Trophoblast cell (in vitro differentiated cells and primary cell): ENCODE data around the gene RHOG.
A peak's percentile ranks its signal among the peaks of the same experiment; 100 is the strongest.

Experiments
- DNase-seq, 2 donors: peaks; one replicate each; pipeline ENCODE4 v3.0.0-alpha.2; 2016
- H2AFZ ChIP-seq: 2 replicates; pipeline ENCODE4 v1.6.1; 2013; ENCODE audit warnings: low read length, moderate library complexity, mild to moderate bottlenecking; ENCODE audit not compliant: insufficient read depth, poor library complexity
- H2AK5ac ChIP-seq: 2 replicates; pipeline ENCODE4 v1.6.1; 2013; ENCODE audit warnings: mild to moderate bottlenecking, low read length
- H2BK120ac ChIP-seq: 2 replicates; pipeline ENCODE4 v1.6.1; 2013; ENCODE audit warnings: low read length, mild to moderate bottlenecking, moderate library complexity; ENCODE audit not compliant: insufficient read depth, poor library complexity
- H2BK12ac ChIP-seq: 2 replicates; pipeline ENCODE4 v1.6.1; 2013; ENCODE audit warnings: mild to moderate bottlenecking, low read length, moderate library complexity
- H2BK5ac ChIP-seq: 2 replicates; pipeline ENCODE4 v1.6.1; 2013; ENCODE audit warnings: low read length, low read depth, moderate library complexity, mild to moderate bottlenecking; ENCODE audit not compliant: poor library complexity
- H3K14ac ChIP-seq: 2 replicates; pipeline ENCODE4 v1.6.1; 2013; ENCODE audit warnings: mild to moderate bottlenecking, low read length
- H3K18ac ChIP-seq: 2 replicates; pipeline ENCODE4 v1.6.1; 2013; ENCODE audit warnings: mild to moderate bottlenecking, low read length
- H3K23ac ChIP-seq: 2 replicates; pipeline ENCODE4 v1.6.1; 2013; ENCODE audit warnings: low read length
- H3K27ac ChIP-seq: 2 replicates; pipeline ENCODE4 v1.5.1; 2013; ENCODE audit warnings: low read depth, mild to moderate bottlenecking, inconsistent platforms, low read length, moderate library complexity
- H3K27me3 ChIP-seq: 2 replicates; pipeline ENCODE4 v1.6.1; 2013; ENCODE audit warnings: inconsistent platforms, mild to moderate bottlenecking, low read length, moderate library complexity; ENCODE audit not compliant: insufficient read depth
- H3K36me3 ChIP-seq, 2 experiments: 1 replicate in 1 of 2; 2 replicates in 1 of 2; pipeline ENCODE4 v1.6.1; 2013; ENCODE audit warnings: low read length in 2 of 2, mild to moderate bottlenecking in 2 of 2, moderate library complexity in 1 of 2; ENCODE audit not compliant: insufficient read depth in 2 of 2, control insufficient read depth in 1 of 2
- H3K4ac ChIP-seq: 2 replicates; pipeline ENCODE4 v1.6.1; 2013; ENCODE audit warnings: low read depth, mild to moderate bottlenecking, low read length, moderate library complexity
- H3K4me1 ChIP-seq, 2 experiments: 1 replicate in 1 of 2; 2 replicates in 1 of 2; pipeline ENCODE4 v1.6.1; 2013; ENCODE audit warnings: low read length in 2 of 2, mild to moderate bottlenecking in 2 of 2, moderate library complexity in 1 of 2; ENCODE audit not compliant: insufficient read depth in 2 of 2, control insufficient read depth in 1 of 2
- H3K4me2 ChIP-seq: 2 replicates; pipeline ENCODE4 v1.6.1; 2013; ENCODE audit warnings: inconsistent platforms, mild to moderate bottlenecking, low read length, moderate library complexity
- H3K4me3 ChIP-seq: 2 replicates; pipeline ENCODE4 v1.5.1; 2013; ENCODE audit warnings: mild to moderate bottlenecking, low read depth, low read length, inconsistent platforms
- H3K79me1 ChIP-seq: one replicate; pipeline ENCODE4 v1.6.1; 2013; ENCODE audit warnings: low read length
- H3K79me2 ChIP-seq: 2 replicates; pipeline ENCODE4 v1.6.1; 2013; ENCODE audit warnings: low read length, mild to moderate bottlenecking; ENCODE audit not compliant: control insufficient read depth, insufficient read depth, poor library complexity
- H3K9ac ChIP-seq: 2 replicates; pipeline ENCODE4 v1.6.1; 2013; ENCODE audit warnings: mild to moderate bottlenecking, low read length
- H3K9me3 ChIP-seq: 2 replicates; pipeline ENCODE4 v1.6.1; 2013; ENCODE audit warnings: low read depth, mild to moderate bottlenecking, control low read depth, inconsistent platforms, low read length; ENCODE audit not compliant: insufficient read depth
- H4K12ac ChIP-seq: 2 replicates; pipeline ENCODE4 v1.6.1; 2013; ENCODE audit warnings: low read depth, mild to moderate bottlenecking, low read length, moderate library complexity
- H4K8ac ChIP-seq: 2 replicates; pipeline ENCODE4 v1.6.1; 2013; ENCODE audit warnings: low read depth, mild to moderate bottlenecking, low read length, moderate library complexity
- H4K91ac ChIP-seq: one replicate; pipeline ENCODE4 v1.6.1; 2013; ENCODE audit warnings: low read depth, mild to moderate bottlenecking, low read length, moderate library complexity
- WGBS: extraction: QIAGEN DNeasy Blood & Tissue Kit; methylation state at CpG from one replicate; pipeline ENCODE4 v1.1.7; 2013; ENCODE audit warnings: missing lambda C conversion rate; ENCODE audit not compliant: insufficient read length, insufficient coverage; ENCODE audit errors: extremely low coverage; 5-methylcytosine and 5-hydroxymethylcytosine counted together

RHOG gene

DNA sequence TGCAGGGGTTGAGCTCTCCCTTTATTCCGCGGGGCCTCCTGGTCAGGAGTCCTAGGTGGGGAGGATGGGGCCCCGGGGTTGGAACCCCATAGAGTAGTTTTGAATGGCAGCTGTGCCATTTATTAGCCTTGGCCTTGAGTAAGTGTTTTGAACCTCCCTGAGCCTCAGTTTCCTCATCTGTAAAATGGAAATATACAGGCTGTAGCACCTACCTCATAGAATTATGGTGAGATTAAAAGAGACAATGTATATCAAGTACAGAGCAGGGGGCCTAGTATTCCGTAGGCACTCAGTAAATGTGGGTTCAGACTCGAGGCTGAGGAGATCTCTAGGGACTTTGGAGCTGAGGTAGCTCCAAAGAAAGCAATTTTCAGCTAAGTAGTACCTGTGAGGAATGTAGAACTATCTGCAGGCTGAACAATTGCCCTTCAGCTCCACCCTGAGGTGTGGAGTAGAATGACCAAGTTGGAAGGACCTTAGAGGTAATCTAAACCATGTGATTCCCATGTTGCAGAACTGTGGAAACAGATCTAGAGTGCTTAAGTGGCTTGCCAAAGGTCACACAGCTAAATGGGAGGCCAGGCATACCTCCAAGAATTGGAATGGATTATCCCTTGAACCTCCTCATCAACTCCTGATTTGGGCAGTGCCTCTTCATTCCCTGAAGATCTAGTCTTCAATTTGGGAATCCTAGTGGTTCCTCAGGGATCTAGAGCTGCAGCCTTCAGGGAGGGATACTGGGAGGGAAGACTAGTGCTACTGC is 31.7 kb downstream of the RHOG start:
- peak overlapping the region; percentile 83 for H4K8ac ChIP-seq
- peak overlapping the region; percentile 95 for H3K14ac ChIP-seq
- peaks cover 11 to 18% of the 10 kb centered on the region in 2 experiments for H3K4me1 ChIP-seq
- H2AFZ ChIP-seq = peak overlapping the region; percentile 98
- H3K4me3 ChIP-seq = peak overlapping the region; percentile 93
- H3K23ac ChIP-seq = no peak overlapping the region
- peak; percentile 74 to 91 for DNase-seq
- H3K36me3 ChIP-seq = peaks cover 3 to 5% of the 10 kb centered on the region in 2 experiments
- WGBS = no CpG with 5 or more reads among the region's 5 CpGs
- H2BK120ac ChIP-seq = peak overlapping the region; percentile 92
- H3K79me2 ChIP-seq = peaks cover 4% of the 10 kb centered on the region
- peak overlapping the region; percentile 82 for H4K12ac ChIP-seq
- no peak overlapping the region for H2BK12ac ChIP-seq
- H3K18ac ChIP-seq = peak overlapping the region; percentile 89
- no peaks in the 10 kb centered on the region for H3K9me3 ChIP-seq
- H3K9ac ChIP-seq = peak overlapping the region; percentile 6
- H3K4me2 ChIP-seq = peak overlapping the region; percentile 84
- H4K91ac ChIP-seq = peak overlapping the region; percentile 76
- peak overlapping the region; percentile 70 for H3K4ac ChIP-seq
- no peaks in the 10 kb centered on the region for H3K27me3 ChIP-seq
- peak overlapping the region; percentile 29 for H2BK5ac ChIP-seq
- no peak overlapping the region for H2AK5ac ChIP-seq
- H3K27ac ChIP-seq = no peak overlapping the region
- peaks cover 7% of the 10 kb centered on the region for H3K79me1 ChIP-seq

DNA sequence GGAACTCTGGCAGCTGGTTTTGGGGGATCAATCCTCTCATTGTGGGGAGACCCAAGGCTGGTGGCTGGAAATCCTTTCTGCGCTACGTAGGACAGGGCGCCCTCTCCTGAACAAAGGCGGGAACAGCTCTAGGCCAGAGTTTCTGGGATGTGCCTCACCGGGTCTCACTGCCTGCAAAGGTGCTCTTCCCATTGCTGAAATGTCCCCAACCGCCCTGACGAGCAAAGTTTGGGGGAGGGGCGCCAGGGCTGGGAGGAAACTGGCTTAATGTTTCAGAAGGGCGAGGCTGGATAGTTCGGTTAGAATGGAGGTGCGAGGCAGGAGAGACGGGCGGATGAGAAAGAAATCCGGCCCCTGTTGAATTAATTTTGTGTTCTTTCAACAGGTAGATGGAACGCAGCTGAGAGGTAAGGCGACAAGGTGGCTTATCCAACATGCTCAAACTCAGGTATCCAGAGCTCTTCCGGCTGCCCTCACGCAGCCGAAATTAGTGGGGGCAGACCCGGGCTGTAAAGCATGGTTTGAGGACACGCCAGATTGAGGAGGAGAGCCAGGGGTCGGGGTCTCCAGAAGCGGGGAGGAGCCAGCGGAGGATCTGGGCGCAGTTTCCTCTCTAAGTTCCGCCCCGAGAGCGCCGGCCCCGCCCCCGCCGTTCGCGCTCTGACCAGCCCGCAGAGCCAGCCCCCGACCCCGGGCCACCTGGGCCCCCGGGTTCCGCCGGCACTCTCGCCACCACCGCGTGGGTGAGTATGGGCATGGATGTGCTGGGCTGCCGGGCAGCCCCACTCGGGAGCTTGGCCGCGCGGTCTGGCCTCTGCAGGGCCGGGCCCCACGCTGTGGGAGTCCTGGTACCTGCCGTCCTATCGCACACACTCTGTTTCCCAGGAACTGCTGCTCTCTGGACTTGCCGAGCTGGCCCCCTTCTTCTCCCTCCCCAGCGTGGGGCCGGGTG is 32.6 kb downstream of the RHOG start, which contains the start of gene PGAP2:
TSS of gene PGAP2 (plus strand) at position 652 of the 952 bp plus-strand sequence. CDS start 2,700 bp downstream, outside the sequence.
- Histone ChIP-seq H4K12ac (peak within 1 kb of the TSS; percentile 82), H2BK120ac (peak within 1 kb of the TSS; percentile 92), H4K91ac (peak within 1 kb of the TSS; percentile 76), H3K4ac (peak within 1 kb of the TSS; percentile 70), H3K14ac (peak within 1 kb of the TSS; percentile 95), H3K27ac (peak within 1 kb of the TSS; percentile 56), H2AFZ (peak within 1 kb of the TSS; percentile 98), H3K27me3 (no peaks in the 10 kb centered on the region), H3K4me3 (peak within 1 kb of the TSS; percentile 93), H3K79me2 (peaks cover 4% of the 10 kb centered on the region), H2BK12ac (no peak within 1 kb of the TSS), H4K8ac (peak within 1 kb of the TSS; percentile 83), H3K4me1 (peaks cover 11 to 18% of the 10 kb centered on the region in 2 experiments), H3K79me1 (peaks cover 7% of the 10 kb centered on the region), H2BK5ac (peak within 1 kb of the TSS; percentile 29), H3K9me3 (no peaks in the 10 kb centered on the region), H3K36me3 (peaks cover 3 to 5% of the 10 kb centered on the region in 2 experiments), H3K9ac (peak within 1 kb of the TSS; percentile 62), H3K4me2 (peak within 1 kb of the TSS; percentile 84), H2AK5ac (no peak within 1 kb of the TSS), H3K18ac (peak within 1 kb of the TSS; percentile 89), H3K23ac (no peak within 1 kb of the TSS)
- no CpG with 5 or more reads among the region's 55 CpGs for WGBS
- DNase-seq = peak; percentile 64 to 81

DNA sequence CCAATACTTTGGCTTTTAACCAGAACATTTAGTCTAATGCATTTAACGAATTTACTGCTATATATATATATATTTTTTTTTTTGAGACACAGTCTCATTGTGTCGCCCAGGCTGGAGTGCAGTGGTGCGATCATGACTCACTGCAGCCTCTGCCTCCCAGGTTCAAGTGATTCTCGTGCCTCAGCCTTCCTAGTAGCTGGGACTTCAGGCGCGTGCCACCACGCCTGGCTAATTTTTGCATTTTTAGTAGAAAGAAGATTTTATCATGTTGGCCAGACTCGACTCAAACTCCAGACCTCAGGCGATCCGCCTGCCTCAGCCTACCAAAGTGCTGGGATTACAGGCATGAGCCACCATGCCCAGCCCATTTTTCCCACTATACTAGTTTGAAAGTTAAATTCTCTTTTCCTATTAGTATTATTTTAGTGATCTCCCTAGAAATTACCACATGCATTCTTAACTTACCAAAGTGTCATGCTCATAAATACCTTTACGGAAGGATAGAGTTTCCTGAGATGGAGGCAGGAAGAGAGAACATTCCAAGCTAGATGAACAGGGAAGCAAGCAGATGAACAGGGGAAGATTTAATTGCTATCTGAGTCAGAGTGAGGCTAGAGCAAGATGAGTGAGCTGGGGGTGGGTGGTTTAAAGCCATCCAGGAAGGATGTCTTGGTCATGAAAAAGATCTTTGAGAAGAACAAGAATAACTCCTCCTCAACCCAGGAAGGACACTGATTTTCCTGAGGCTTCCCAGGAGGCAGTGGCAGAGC is 36.8 kb downstream of the RHOG start:
- Histone ChIP-seq H3K4ac (no peak overlapping the region), H3K9me3 (no peaks in the 10 kb centered on the region)

More for the DNA sequence above, 36.8 kb downstream of the RHOG start:
- H2AFZ ChIP-seq = no peak overlapping the region
- H3K79me1 ChIP-seq = peaks cover 7% of the 10 kb centered on the region
- peak; percentile 75 to 80 for DNase-seq
- H4K12ac ChIP-seq = no peak overlapping the region
- no peak overlapping the region for H2BK12ac ChIP-seq
- H4K91ac ChIP-seq = no peak overlapping the region
- H3K18ac ChIP-seq = no peak overlapping the region
- H3K27me3 ChIP-seq = no peaks in the 10 kb centered on the region
- H3K27ac ChIP-seq = no peak overlapping the region
- no CpG with 5 or more reads among the region's 11 CpGs for WGBS
- H3K4me2 ChIP-seq = peak overlapping the region; percentile 14
- no peak overlapping the region for H3K14ac ChIP-seq
- H3K9ac ChIP-seq = no peak overlapping the region
- H3K36me3 ChIP-seq = no peaks in the 10 kb centered on the region
- H2BK5ac ChIP-seq = no peak overlapping the region
- no peak overlapping the region for H3K23ac ChIP-seq
- H2BK120ac ChIP-seq = no peak overlapping the region
- no peak overlapping the region for H2AK5ac ChIP-seq
- H3K4me1 ChIP-seq = peaks cover 2 to 5% of the 10 kb centered on the region in 2 experiments
- H3K79me2 ChIP-seq = peaks cover 2% of the 10 kb centered on the region
- no peak overlapping the region for H3K4me3 ChIP-seq
- no peak overlapping the region for H4K8ac ChIP-seq
